Regular cardiac myocyte (primary cell): ENCODE results near the gene MYPN. TPM values are rescaled to one million over a fixed set of nuclear protein-coding genes. Genes with fewer than 3 reads are reported as not detected.

Source experiments
- total RNA-seq: library from RNA; depleted of rRNA; stranded (reverse); fragments of >200 nt; gene quantifications from 2 replicates; pipeline ENCODE4 v1.2.3, GENCODE V29; 2014

Gene MYPN, protein sequence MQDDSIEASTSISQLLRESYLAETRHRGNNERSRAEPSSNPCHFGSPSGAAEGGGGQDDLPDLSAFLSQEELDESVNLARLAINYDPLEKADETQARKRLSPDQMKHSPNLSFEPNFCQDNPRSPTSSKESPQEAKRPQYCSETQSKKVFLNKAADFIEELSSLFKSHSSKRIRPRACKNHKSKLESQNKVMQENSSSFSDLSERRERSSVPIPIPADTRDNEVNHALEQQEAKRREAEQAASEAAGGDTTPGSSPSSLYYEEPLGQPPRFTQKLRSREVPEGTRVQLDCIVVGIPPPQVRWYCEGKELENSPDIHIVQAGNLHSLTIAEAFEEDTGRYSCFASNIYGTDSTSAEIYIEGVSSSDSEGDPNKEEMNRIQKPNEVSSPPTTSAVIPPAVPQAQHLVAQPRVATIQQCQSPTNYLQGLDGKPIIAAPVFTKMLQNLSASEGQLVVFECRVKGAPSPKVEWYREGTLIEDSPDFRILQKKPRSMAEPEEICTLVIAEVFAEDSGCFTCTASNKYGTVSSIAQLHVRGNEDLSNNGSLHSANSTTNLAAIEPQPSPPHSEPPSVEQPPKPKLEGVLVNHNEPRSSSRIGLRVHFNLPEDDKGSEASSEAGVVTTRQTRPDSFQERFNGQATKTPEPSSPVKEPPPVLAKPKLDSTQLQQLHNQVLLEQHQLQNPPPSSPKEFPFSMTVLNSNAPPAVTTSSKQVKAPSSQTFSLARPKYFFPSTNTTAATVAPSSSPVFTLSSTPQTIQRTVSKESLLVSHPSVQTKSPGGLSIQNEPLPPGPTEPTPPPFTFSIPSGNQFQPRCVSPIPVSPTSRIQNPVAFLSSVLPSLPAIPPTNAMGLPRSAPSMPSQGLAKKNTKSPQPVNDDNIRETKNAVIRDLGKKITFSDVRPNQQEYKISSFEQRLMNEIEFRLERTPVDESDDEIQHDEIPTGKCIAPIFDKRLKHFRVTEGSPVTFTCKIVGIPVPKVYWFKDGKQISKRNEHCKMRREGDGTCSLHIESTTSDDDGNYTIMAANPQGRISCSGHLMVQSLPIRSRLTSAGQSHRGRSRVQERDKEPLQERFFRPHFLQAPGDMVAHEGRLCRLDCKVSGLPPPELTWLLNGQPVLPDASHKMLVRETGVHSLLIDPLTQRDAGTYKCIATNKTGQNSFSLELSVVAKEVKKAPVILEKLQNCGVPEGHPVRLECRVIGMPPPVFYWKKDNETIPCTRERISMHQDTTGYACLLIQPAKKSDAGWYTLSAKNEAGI (N-terminal part only)
- 1.1 and 5.0 TPM in 2 replicates for total RNA-seq

DNA sequence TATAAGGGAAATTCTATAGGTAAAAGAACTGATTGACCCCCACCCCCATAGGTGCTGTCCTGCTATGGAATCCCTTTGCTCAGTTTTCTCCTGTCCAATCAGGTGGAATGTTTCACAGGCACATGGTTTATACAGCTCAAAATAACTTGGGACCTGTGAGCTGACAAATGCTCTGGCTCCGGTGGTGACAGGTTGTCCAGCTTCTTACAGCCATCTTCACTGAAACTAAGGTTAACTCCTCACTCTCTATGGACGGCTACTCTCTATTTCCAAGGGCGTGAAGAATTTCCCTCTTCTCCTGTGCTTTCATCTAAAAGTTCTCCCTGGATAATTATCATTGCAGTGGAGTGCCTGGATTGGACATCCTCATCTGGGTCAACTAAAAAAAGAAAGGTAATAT lies at the start of gene MYPN:
MYPN (plus strand) TSS at position 158 of the 400 bp plus-strand sequence. CDS start 11,951 bp downstream, outside the sequence.

DNA sequence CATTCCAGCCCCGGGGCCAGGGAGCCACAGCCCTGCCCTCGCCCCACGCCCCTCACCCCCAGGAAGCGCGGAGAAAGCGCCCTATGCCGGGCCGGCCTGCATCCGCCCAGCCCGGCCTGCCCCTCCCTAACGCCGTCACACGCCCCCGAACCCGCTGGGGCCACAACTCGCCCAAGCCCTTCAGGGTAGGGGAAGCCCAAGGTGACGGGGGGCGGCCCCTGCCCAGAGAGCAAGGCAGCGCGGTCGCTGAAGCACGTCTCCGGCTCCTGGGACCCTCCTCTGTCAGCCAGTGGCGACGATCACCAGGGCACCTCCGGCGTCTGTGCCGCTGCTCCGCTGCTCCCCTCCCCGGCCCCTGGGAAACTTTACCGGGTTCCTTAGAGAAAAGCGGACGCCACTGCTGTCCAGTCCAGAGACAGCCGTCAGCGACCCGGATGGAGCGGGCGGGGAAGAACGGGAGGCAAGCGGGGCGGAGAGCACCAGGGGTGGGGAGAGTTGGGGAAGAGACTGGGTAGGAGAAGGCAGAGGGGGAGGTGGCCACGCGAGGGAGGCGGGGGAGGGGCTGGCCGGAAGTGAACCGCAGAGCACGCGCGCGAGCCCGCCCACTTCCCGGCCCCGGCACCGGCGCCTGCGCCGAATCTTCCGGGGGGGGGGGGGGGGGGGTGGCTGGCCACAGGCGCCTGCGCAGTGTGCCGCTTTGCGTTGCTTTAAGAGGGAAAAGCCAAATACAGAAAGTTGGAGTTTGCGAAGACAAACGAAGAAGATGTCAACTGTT lies 34.3 kb upstream of the MYPN start, which contains the start of gene HERC4:
HERC4 (minus strand) TSS at position 509 of the 775 bp plus-strand sequence. CDS start 2,175 bp downstream, outside the sequence.

DNA sequence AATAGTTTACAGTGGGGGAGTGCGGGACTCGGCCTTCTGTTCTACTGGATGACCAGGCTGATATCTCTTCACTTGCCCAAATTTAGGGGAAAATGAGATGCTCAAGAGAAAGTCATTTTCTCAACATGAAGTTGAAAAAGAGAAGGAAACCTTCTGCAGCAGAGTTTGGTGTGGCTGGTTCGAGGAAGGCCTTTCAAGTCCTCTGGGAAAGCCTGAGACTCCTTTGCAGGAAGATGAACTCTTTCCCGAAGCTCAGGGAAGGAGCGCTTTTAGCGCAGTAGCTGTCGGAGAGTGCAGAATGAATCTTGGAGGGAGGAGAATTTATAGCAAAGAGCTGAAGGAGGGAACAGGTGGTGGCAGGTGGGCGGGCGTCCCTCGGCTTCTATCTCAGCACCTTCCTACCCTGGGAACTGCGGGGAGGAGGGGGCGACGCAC lies 122.5 kb downstream of the MYPN start, which contains the start of gene ATOH7:
ATOH7 (minus strand) TSS at position 297 of the 435 bp plus-strand sequence. CDS start 436 bp downstream, outside the sequence.

Other genes with a start within 250 kb of the MYPN start
- 11.6 and 12.7 TPM in 2 replicates for gene SIRT1, start 224.8 kb upstream of the MYPN start, total RNA-seq
- gene HERC4, start 34.2 kb upstream of the MYPN start, total RNA-seq = 133 and 152 TPM in 2 replicates
- under 0.01 and 0.28 TPM in 2 replicates for gene ATOH7, start 122.6 kb downstream of the MYPN start, total RNA-seq
- gene HNRNPH3, start 222.6 kb downstream of the MYPN start, total RNA-seq = 18.0 and 61.0 TPM in 2 replicates
- gene PBLD, start 223.4 kb downstream of the MYPN start, total RNA-seq = 6.1 and 7.3 TPM in 2 replicates